DLD1 (cell line): ENCODE results near the gene VASH2.
"Not testable (repeated sequence)": the region's sequence is repeated elsewhere in the genome, so short reads cannot be mapped to it uniquely, and the experiment has no call there.

ENCODE experiments used
- in situ Hi-C: cut with HindIII; loops from 2 replicates; pipeline ENCODE4 v1.10.0; 2017; ENCODE audit warnings: low sequenced_read_pairs

VASH2 gene

GRCh38 chr1:212954514-212954913 lies 4.2 kb downstream of the VASH2 start:
- in situ Hi-C loops: no loop called here

- in situ Hi-C loops: no loop called here
Observed at GRCh38 chr1:212955098-212955497, 4.8 kb downstream of the VASH2 start.

GRCh38 chr1:212955961-212956620 lies 5.8 kb downstream of the VASH2 start:
- in situ Hi-C loops: no loop called here

- in situ Hi-C loops: no loop called here
Observed at GRCh38 chr1:212957546-212957945, 7.2 kb downstream of the VASH2 start.

- in situ Hi-C loops: no loop called here
Observed at GRCh38 chr1:212958175-212958574, 7.8 kb downstream of the VASH2 start.

DNA sequence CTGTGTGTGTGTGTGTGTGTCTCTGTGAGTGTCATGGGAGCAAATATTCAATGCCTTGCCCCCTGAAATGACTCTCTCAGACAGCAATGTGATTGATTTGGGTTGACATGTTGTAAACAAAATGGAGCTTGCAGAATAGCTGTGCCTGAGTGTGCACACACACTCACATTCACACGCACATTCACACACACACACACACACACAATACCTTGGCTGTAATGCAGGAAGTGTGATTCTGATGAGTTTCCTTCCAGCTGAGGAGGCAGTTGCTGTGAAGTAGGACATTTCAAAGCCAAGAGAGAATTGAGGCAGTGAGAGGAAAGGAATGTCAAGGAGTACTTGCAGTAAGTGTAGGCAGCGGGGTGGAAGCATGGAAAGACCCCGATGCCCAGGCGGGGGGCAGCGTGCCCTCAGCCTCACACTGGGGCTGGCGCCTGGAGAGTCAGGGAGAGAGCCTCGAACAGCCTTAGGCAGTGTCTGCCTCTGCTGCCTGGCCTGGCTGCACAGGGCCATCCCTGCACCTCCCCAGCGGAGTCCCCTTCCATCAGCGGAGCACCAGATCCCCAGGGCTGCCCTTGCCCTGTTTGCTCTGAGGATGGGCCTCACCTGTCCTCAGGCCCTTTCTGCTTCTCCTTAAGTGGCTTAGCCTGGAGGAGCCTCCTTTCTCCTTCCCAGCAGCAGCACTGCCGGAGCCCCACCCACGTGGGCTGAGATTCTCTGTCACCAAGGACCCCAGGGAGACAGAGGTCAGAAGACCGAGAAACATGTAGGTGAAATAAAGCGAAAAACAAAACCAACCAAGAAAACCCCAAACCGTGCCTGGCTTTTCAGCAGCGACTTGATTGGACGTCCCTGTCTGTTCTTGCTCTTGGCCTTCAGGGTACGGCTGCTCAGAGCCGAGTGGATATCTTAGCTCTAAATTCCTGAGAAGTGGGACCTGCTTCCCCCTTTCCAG lies 9.2 kb downstream of the VASH2 start:
- in situ Hi-C loops: no loop called here

GRCh38 chr1:212960932-212961331 lies 10.6 kb downstream of the VASH2 start:
- in situ Hi-C loops: no loop called here

DNA sequence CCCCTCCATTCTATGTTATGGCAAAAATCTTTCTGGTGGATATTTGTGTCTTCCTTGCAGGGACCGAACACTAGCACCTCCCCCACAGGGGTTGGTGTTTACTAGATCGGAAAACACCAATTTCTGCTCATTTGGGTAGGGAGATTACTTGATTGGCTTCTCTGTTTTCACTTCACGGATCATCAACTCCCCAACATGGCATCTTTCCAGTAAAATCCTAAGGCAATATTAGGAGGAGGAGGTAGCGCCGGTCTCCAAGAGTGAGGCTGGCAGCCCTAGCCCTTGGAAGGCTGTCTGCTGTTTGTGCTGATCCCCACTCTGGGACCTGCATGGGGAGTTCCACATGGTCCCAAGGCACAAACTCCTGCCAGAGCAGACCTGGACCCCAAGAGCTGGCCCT lies 12.2 kb downstream of the VASH2 start:
- in situ Hi-C loops: no loop called here

- in situ Hi-C loops: no loop called here
Observed at GRCh38 chr1:212964102-212964501, 13.8 kb downstream of the VASH2 start.

GRCh38 chr1:212964993-212965392 lies 14.7 kb downstream of the VASH2 start:
- in situ Hi-C loops: not testable (repeated sequence)

GRCh38 chr1:212966616-212967015 lies 16.3 kb downstream of the VASH2 start:
- in situ Hi-C loops: no loop called here

DNA sequence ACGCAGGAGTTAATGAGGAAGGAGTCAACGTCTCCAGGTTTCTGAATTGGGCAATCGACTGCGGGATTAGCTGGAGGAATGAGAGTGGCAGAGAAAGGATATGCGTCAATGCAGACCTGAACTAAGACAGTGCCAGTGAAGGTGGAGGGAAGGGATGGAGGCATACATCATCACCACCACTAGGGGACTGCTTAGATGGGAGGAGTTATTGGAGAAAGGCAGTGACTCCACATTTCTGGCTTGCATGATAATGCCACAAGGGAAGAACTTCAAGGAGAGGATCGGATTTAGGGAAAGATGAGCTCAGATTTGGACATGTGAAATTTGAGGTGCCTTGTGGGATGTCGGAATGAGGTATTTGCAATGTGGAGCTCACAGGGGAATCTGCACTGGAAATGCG lies 17.5 kb downstream of the VASH2 start:
- in situ Hi-C loops: no loop called here

DNA sequence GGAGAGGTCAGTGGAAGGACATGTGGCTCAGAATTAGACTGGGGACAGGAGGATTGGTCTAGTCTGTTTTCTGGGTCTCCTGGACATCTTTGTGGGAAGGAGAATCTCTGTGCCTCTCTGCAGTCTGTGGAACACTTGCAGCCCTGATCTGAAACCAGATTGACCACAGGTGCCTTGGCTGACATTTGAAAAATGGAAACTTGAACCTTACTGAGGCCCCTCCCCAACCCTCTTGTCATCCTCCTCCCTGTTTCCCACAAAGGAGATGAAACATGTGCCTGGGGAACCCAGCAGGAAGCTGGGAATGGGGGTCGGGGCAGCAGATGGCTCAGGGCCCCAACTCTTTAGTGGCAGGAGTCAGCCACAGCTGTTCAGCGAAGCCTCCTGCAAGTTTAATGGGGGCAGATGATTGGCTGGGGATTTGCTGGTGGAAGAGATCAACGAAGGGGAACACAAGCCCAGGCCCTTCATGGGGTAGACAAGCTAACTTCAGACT lies 18.1 kb downstream of the VASH2 start:
- in situ Hi-C loops: no loop called here

DNA sequence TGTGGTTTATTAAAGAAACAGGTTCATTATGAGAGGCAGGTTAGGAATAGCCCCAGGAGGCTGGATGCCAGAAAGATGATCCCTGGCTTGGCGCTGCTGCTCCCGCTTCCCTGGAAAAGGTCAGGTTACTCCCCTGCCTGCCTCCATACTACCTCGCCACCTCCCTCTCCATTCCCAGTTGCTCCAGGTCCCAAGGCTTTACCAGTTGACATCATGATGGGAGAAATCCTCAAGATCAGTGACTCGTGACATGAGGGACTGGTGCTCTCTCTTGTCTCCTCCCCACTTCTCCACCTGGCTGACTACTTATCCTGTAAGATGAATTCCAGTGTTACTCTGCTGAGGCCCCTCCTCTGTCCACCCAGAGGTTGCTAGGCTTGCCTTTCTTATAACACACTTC lies 19.7 kb downstream of the VASH2 start:
- in situ Hi-C loops: no loop called here

GRCh38 chr1:212971312-212971711 lies 21.0 kb downstream of the VASH2 start:
- in situ Hi-C loops: no loop called here

DNA sequence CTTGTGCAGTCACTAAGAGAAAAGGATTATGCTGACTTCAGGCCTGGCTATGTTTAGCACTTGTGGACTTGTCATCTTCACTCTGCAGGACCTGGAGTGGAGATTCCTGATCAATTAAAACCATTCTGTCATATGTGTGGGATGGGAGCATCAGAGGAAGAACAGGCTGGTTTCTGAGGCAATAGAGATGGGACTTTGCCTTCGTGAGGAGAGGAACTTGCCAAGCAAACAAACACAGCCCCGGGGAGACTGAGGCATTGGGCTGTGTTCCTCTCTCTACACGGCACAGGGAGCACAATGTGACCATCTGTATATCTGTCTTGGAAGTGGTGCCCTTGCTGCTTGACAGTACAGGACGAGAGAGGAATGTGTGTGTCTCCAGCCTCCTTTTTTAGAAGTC lies 23.1 kb downstream of the VASH2 start:
- in situ Hi-C loops: no loop called here

DNA sequence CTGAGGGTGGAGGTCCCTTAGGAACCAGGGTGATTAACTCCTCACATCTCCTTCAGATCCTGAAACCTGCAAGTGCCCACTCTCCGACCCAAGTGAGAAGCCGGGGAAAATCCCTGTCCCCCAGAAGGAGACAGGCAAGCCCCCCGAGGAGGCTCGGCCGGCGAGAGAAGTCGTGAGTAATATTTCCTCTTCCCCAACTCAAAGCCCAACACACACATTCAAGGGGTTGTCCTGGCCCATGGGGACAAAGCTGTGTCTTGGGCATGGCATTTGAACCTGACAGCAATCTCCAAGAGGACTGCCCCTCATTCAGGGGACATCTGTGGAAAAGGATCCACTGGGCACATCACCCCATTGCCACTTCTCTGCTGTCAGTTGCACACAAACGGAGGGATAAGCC lies 23.6 kb downstream of the VASH2 start:
- in situ Hi-C loops: no loop called here

- in situ Hi-C loops: loop anchor here (25.0 kb wide), 1 partner anchor 312 kb away; no protein-coding TSS in a partner anchor
Observed at GRCh38 chr1:212974711-212975110, 24.4 kb downstream of the VASH2 start.

DNA sequence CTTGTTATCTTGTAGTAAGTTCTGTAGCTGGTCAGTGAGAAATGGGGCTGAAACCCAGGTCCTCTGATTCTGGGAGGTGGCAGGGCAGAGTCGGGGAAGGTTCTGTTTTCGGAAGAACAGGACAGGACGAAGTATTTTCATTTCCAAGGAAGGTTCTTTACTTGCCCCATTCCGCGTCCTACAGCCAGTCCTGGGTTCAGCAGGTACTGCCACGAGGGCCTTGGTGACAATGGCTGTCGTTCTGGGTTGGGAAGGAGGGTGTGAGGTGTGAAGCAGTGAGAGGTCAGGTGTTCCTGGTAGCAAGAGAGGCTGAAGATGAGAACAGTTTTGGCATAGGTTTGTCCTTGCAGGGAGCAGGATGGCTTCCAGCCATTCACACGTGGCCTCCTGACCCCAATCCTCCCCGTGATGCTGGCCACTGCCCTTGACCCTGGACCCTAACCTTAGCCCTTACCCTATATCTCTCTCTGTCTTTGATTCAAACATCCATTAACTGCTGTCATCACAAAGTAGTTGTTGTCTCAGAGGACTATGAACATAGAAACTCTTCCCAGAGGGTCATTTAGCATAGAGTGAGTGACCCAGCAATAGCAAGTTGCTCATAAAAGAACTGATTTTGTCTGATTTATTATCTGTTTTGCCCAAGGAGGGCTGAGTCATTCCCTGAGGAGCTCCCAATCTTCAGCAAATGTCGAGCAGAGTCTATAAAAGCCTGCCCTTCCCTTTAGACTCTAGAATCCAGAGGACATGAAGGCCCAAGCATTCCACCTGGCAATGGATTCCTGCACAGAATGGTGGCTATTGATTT lies 25.0 kb downstream of the VASH2 start:
- in situ Hi-C loops: loop anchor here (25.0 kb wide), 1 partner anchor 313 kb away; no protein-coding TSS in a partner anchor

DNA sequence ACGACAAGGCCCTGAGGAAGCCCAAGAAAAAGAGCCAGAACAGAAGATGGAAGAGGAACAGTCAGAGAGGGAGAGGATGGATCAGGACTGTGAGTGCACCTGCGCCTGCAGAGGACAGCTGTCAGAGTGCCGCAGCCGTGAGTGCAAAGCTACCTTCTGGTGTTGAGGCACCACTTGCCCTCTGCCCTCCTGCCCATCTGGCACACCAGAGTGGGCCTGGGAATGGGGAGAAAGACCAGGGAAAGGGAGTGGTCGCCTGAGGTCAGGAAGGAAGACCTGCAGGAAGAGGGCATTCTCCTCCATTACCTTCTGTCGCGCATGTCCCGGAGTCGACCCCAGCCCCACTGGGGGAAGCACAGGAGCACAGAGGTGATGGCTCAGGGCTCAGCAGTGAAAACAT lies 26.2 kb downstream of the VASH2 start:
- in situ Hi-C loops: loop anchor here (25.0 kb wide), 1 partner anchor 314 kb away; no protein-coding TSS in a partner anchor
